NCI-H82 (cell line): ENCODE results near the gene CDH23.
"Not testable (repeated sequence)": the region's sequence is repeated elsewhere in the genome, so short reads cannot be mapped to it uniquely, and the experiment has no call there.

Source experiments
- DNase-seq: peaks from one replicate; lab custom pipeline; 2025; lab: John Stamatoyannopoulos, UW

The CDH23 gene

GRCh38 chr10:71582506-71583475, 186.1 kb downstream of the CDH23 start:
- DNase-seq: no peak

GRCh38 chr10:71584461-71584860, 187.7 kb downstream of the CDH23 start:
- DNase-seq: no peak

GRCh38 chr10:71584902-71585563, 188.3 kb downstream of the CDH23 start:
- DNase-seq: no peak

GRCh38 chr10:71585564-71586290, 189.0 kb downstream of the CDH23 start:
- DNase-seq: no peak

- peak; percentile 46 for DNase-seq
These were observed 191.3 kb downstream of the CDH23 start for GRCh38 chr10:71587941-71588573.

- DNase-seq: no peak
These were observed 192.0 kb downstream of the CDH23 start for GRCh38 chr10:71588685-71589084.

GRCh38 chr10:71589617-71590551, 193.2 kb downstream of the CDH23 start:
- DNase-seq: no peak

GRCh38 chr10:71590781-71591350, 194.1 kb downstream of the CDH23 start:
- DNase-seq: no peak

- no peak for DNase-seq
These were observed 198.3 kb downstream of the CDH23 start for GRCh38 chr10:71594934-71595571.

GRCh38 chr10:71595649-71596048, 198.9 kb downstream of the CDH23 start:
- no peak for DNase-seq

- no peak for DNase-seq
These were observed 199.4 kb downstream of the CDH23 start for GRCh38 chr10:71596127-71596526.

GRCh38 chr10:71596759-71597158, 200.0 kb downstream of the CDH23 start:
- peak; percentile 68 for DNase-seq

GRCh38 chr10:71597821-71598498, 201.2 kb downstream of the CDH23 start:
- no peak for DNase-seq

- no peak for DNase-seq
These were observed 201.9 kb downstream of the CDH23 start for GRCh38 chr10:71598621-71599055.

- no peak for DNase-seq
These were observed 202.8 kb downstream of the CDH23 start for GRCh38 chr10:71599518-71599917.

GRCh38 chr10:71600242-71600641, 203.5 kb downstream of the CDH23 start:
- DNase-seq: not testable (repeated sequence)

- DNase-seq: no peak
These were observed 204.1 kb downstream of the CDH23 start for GRCh38 chr10:71600849-71601248.

- DNase-seq: no peak
These were observed 204.6 kb downstream of the CDH23 start for GRCh38 chr10:71601273-71601672.

- DNase-seq: no peak
These were observed 206.4 kb downstream of the CDH23 start for GRCh38 chr10:71603150-71603549.
